NCI-H1105 (cell line): ENCODE results near the gene TEX10.
A peak's percentile ranks its signal among the peaks of the same experiment; 100 is the strongest.
"Not testable (repeated sequence)": the region's sequence is repeated elsewhere in the genome, so short reads cannot be mapped to it uniquely, and the experiment has no call there.

Experiments
- DNase-seq: peaks from one replicate; lab custom pipeline; 2025; lab: John Stamatoyannopoulos, UW

Gene TEX10

DNA sequence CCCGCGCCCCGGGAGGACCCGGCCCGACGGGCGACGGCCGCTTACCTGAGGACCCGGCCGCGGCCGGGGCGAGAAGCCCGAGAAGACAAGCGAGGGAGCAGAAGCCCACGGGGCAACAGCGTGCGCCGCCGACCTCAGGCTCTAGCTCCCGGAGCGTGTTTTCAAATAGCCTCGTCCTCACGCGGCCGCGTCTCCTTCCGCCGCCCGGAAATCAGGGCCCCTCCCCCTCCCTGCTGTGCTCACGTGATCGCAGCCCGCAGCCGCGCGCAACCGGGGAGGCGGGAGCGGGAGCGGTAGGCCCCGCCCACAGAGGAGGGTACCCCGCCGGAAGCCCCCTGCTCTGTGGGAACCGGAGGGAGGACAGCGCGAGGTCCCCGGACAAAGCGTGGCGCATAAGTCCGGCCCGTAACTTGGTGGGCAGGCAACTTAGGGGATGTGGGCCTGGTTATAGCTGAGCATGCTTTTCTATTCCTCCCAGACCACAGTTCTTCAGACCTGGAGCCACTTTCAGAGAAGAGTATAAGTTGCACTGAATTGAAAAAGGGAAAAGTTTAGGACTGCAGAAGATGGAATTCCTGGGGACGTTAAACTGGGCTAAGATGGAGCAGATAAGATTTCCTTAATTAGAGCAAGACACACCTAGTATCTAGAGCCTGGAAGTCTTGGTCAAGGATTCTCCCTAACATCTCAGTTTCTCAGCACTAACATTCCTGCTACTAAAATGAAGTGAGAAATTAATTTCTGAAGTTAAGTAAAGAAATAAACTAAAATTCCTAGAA lies at the start of gene TEX10:
Gene TEX10 (minus strand): TSS at position 216 of the 779 bp plus-strand sequence. CDS start 3,579 bp downstream, outside the sequence.
- peak; percentile 84 for DNase-seq

DNA sequence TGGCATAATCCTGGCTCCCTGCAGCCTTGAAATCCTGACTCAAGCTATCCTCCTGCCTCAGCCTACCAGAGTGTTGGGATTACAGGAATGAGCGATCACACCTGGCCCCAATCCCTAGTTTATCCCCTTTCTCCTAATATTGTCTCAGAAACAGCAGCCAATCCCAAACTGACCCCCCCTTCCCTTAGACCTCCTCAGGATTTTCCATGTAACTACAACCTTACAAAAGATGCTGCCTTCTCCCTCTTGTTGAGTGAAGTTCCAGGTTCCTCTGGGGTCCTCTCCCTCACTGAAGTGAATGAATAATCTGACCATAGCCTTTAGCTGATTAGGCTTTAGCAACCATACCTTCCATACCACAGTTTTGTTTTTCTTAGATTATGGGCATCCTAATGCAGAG lies 48.3 kb upstream of the TEX10 start:
- no peak for DNase-seq

DNA sequence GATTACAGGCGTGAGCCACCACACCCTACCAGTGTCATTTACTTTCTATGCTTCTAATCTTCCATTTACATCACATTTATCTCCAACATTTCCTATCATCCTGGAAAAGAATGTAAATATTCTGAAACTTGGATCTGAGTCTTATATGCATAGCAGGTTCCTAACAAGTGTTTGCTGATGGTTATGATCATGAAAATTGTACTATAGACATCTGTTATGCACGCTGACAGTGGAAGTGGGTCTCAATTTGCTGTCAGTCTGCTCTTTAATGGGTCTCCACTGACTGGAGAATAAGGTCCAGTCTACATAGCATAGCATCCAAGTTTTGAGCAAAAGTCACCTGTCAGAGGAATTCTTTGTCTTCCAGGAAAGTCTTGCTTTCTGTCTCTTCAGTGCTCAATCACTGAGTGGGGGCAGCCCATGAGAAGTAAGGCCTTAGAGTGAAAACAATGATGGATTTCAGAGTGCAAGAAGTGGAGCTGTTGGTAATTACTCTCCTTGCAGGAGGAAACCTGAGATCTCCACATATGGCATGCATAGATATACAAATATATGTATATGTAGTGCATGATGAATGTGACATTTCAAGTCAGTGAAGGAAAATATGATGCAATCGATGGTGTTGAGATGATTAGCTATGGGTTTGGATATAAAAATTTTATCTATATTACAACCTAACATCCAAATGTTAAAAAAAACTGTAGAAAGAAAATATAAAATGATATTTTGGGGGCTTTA lies 45.0 kb upstream of the TEX10 start:
- DNase-seq: no peak

DNA sequence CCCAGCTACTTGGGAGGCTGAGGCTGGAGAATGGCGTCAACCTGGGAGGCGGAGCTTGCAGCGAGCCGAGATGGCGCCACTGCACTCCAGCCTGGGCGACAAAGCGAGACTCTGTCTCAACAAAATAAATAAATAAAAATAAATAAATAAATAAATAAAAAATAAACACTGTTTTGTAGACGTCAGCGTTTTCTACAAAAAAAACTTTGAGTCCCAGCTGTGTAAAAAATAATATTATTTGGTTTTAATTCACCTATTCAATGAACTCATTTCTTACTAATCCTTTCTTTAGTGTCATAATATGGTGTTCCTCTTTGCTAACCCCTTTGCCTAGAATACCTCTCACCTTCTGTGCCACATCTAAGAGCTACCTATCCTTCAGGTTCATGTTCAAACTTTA lies 44.0 kb upstream of the TEX10 start:
- DNase-seq: no peak

DNA sequence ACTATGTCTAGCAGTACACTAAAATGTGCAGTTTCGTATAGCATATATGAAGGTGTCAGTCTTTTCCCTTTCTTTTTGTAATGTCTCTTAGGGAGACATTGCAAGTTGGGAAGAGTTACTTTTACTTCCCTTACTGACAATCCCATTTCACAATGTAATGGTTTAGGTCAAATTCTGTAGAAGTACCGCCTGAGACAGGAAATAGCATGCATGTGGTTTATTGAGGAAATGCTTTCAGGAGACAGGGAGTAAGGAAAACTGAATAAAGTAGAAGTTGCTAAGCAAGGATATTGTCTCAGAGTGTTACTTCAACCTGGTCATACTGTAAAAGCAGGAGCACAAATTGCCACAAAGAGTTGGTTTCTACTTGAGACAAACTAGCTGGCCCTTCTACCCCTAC lies 42.1 kb upstream of the TEX10 start:
- DNase-seq: no peak

DNA sequence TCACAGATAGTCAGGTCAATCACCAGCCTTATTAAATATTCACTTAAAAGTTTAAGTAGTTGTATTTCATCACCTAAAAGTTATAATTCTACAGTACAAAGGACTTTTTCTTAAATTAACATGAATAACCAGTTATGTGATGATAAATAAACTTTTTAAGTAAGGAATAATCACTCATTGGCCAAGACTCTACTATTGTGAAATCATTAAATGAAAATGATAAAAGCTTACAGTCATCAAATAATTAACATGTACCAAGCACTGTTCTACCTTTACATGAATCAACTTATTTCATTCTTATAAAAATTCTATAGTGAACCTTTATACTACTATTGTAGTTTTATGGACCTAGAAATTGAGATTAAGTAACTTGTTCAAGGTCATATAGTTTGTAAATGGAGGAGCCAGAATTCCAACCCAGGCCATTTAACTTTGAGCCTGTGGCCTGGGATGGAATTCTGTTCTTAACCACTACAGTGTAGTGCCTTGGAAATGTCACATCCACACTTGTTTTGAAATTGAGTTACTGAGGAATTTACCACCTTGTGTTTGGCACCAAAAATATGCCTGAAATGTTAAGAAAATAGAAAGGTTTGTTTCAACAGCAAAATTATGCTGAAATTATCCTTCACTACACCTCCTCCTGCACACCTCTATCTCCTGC lies 41.4 kb upstream of the TEX10 start:
- DNase-seq: no peak

DNA sequence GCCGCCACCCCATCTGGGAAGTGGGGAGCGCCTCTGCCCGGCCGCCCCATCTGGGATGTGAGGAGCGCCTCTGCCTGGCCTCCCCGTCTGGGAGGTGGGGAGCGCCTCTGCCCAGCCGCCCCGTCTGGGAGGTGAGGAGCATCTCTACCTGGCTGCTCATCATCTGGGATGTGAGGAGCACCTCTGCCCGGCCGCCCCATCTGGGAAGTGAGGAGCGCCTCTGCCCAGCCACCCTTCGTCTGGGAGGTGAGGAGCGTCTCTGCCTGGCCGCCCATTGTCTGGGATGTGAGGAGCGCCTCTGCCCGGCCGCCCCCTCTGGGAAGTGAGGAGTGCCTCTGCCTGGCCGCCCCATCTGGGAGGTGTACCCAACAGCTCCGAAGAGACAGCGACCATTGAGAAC lies 40.2 kb upstream of the TEX10 start:
- not testable (repeated sequence) for DNase-seq

DNA sequence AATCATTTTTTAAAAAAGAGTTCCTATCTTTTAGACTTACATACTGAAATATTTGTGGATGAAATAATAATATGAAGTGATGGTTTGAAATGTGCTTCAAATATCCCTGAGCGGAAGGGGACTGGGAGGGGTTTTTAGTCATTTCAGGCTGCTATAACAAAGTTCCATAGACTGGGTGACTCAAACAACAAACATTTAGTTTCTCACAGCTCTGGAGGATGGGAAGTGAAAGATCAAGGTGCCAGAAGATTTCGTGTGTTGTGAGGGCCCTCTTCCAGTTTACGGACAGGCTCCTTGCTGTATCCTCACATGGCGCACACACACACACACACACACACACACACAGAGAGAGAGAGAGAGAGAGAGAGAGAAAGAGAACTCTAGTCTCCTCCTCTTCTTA lies 27.1 kb upstream of the TEX10 start:
- no peak for DNase-seq

DNA sequence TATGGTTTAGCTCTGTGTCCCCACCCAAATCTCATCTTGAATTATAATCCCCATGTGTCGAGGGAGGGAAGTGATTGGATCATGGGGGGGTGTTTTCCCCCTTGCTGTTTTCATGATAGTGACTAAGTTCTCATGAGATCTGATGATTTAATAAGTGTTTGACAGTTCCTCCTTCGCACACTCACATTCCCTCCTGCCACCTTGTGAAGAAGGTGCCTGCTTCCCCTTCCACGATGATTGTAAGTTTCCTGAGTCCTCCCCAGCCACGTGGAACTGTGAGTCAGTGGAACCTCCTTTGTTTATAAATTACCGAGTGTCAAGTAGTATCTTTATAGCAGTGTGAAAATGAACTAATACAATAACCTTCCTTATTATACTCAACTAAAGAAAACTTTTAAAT lies 24.3 kb upstream of the TEX10 start:
- no peak for DNase-seq

DNA sequence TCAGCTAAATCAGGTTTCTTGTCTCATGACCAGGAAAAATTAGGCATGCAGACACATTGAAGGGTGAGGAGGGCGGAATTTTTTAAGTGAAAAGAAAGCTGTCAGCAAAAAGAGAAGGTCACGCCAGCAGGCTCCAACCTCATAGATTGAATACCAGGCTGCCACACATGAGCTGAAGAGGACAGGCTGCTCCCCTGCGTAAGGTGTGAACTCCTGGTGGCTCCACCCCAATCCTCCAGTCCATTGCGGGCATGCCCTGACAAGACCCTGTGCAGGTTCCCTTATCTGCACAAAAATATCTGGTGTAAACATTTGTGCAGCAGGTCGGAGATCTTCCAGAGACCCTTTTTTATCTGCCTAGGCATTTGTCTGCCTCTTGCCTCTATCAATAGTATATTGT lies 22.9 kb upstream of the TEX10 start:
- no peak for DNase-seq

DNA sequence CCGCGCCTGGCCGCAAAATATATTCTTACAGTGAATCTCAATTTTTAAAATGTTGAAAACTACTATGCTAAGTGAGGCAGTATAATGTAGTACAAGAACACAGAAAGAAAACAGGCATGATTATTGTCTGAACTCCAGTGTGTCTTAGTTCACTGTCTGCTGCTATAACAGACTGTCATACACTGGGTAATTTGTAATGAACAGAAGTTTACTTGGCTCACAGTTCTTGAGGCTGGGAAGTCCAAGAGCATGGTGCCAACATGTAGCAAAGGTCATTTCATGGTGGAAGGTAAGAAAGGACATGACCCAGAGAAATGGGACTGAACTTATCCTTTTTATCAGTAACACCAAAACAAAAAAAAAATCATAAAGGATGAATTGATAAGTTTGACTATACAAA lies 19.9 kb upstream of the TEX10 start:
- no peak for DNase-seq

DNA sequence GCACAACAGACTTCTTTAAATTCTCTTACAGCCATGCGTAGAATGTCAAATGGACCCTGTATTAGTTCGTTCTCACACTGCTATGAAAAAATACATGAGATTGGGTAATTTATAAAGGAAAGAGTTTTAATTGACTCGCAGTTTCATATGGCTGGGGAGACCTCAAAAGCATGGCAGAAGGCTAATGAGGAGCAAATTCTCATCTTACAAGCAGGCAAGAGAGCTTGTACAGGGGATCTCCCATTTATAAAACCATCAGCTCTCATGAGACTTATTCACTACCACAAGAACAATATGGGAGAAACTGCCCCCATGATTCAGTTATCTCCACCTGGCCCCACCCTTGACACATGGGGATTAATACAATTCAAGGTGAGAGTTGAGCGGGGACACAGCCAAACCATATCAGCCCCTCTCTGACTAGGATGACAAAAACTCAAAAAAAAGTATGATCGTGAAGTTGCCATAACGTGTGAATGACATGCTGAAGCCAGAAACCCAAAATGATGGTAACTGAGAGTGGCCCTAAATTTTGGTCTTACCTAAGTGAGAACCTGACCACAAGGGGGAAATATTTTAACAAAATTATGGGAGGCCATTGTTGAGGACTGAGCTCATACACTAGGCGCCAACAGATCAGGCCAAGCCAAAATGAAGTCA lies 17.5 kb upstream of the TEX10 start:
- no peak for DNase-seq

DNA sequence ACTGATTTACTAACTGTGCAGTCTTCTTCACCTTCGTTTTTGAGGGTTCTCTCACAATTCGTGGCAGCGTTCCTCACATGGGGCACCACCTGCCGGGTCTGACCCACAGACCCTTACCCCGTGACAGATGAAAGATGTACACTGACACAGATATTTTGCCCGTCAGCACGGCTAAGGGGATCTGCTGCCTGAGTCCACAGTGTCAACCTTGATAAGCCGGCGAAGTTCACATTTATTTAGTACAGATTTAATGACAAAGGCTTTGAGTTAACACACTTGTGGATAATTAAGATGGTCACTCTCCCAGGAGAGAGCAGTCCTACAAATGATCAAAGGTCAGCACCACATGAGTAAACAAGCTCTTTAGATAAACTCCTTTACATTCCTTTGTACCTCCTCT lies 15.9 kb upstream of the TEX10 start:
- no peak for DNase-seq

DNA sequence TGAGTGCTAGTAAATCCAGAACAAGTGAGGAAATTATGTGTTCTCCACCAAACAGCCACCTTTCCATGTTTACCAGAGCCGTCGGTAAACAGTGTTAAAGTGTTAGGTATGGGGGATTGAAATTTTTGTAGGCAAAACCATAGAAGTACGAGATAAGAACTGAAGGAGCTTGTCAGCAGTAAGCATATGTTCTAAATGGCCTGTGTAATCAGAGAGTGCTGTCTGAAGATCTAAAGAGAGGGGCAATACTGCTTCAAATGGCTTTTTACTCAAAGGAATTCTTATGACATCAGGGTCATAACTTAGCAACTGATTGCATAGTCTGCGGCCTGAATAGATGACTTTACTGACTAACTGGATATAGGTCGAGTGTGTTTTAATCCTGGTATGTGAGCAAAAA lies 13.4 kb upstream of the TEX10 start:
- DNase-seq: no peak

DNA sequence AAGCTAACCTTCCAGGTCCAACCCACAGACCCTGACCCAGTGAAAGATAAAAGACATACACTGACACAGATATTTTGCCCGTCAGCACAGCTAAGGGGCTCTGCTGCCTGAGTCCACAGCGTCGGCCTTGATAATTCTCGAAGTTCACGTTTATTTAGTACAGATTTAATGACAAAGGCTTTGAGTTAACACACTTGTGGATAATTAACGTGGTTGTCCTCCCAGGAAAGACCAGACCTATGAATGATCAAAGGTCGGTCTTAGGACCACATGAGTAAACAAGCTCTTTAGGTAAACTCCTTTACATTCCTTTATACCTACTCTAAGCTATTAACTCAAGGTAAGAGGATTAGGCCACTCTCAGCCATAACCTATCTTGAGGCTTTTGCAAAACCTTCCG lies 11.3 kb upstream of the TEX10 start:
- no peak for DNase-seq

DNA sequence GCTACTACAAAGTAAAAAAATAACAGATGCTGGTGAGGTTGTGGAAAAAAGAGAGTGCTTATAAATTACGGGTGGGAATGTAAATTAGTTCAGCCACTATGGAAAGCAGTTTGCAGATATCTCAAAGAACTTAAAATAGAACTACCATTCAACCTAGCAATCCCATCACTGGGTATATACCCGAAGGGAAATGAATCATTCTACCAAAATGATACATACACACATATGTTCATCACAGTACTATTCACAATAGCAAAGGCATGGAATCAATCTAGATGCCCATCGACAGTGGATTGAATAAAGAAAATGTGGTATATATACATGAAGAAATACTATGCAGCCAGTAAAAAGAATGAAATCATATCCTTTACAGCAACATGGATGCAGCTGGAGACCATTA lies 6.3 kb upstream of the TEX10 start:
- DNase-seq: no peak

DNA sequence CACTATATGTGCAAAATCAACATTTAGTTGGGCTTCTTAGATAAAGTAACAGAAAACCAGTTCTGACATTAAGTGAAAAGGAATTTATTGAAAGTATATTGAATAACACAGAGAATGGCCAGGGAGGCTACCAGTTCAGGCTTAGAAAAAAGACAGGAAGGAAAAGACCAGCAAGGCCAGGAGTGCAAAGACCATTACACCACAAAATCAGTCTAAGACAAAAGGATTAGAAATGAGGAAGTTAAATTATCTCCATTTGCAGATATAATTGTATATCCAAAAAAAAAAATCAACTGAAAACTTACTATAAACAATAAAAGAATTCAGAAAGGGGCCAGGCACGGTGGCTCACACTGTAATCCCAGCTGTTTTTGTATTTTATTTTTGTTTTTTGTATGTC lies 4.8 kb upstream of the TEX10 start:
- DNase-seq: no peak

DNA sequence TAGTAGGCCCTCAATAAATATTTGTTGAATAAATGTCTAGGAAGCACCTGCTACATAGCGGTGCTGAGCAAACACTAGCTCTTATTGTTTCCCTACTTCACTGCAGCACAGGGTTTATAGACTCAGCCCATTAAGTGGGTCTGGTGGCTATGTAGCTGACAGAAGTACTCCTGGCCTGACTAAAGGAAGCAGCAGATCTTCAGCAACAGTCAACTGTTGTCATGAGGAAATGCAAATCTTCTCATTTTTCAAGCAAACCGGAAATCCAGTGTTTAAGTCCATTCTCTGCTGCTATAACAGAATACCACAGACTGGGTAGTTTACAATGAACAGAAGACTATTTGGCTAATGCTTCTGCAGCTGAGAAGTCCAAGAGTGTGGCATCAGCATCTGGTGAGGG lies 2.8 kb upstream of the TEX10 start:
- no peak for DNase-seq

DNA sequence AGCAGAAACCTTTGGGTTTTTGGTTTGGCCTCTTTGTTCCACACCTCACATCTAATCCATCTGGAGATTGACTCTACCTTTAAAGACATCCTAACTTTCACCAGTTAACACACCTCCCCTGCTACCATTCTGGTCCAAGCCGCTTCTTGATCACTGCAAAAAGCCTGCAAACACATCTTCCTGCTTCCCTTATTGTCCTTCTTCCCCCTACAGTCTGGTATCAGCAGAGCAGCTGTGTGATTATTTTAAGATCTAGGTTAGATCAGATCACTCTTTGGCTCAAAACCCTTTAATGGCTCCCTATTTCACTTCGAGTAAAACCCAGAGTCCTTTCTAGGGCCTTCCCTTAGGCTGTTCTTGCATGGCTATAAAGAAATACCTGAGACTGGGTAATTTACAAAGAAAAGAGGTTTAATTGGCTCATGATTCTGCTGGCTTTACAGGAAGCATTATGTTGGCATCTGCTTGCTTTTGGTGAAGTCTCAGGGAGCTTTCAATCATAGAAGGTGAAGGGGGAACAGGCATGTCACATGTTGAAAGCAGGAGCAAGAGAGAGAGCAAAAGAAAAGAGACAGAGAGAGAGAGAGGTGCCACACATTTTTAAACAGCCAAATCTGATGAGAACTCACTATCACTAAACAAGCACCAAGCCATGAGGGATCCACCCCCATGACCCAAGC lies 1.5 kb upstream of the TEX10 start:
- no peak for DNase-seq

DNA sequence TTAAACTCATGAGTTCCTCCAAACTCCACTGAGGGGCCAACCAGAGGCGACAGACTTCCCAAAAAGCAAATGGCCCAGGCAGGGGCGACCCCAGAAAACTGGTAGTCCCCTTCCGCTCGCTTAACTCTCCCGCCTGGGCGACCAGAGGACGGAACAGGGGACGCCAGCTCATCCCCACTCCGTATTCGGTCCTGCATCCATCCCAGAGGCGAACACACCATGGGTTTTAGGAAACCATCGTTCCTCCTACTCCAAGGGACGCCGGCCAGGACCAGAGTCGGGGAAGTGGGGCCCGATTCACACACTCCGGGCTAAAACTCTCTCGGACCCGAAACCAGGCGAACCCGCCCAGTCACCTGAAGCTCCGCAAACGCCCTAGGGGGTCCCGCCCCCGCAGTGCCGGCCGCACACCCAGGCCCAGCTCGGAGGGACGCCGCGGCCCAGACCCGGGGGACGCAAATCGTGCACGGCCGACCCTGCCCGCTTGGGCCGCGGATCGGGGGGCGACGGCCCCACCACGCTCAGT lies 478 bp downstream of the TEX10 start:
- no peak for DNase-seq

DNA sequence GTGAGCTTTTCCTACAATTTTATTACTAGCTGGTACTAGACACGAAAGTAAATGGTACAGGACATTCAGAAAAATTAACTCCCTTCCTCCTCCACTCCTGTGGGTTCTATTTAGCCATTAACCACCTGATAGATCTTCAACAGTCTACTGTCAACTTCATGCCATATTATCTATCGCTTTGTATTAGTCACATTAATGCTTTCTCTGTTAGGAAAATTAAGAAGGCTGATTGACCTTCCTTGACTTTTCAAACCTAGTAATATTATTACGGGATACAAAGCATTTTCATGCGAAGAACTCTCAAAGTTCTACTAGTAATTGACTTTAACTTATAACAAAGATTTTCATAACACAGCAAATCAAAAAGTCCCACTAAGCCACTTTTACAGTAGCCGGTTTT lies 1.2 kb downstream of the TEX10 start:
- DNase-seq: no peak

DNA sequence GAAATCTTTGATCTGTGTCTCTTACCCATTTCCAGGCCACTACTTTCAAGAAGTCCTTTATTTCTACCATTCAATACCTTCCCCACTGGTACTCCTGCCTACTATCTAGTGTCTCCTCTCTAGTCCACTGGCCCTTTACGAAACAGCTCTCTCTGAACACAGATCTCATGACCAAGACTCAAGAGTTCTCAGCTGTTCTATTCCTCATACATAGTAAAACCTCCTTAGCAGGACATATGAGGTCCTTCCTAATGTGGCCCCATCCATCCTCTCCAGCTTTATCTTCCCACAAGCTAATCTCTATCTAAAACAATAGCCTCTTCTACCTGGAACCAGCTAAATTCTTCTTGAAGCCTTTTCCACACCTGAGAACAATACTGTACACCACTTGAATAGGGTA lies 2.6 kb downstream of the TEX10 start:
- no peak for DNase-seq
